ENCODE measurements around the gene SNX32.

The SNX32 gene

GRCh38 chr11:65861533-65862183, 27.9 kb downstream of the SNX32 start:
- peaks cover 31% of the 10 kb centered on the region for H4K20me1 ChIP-seq (ENCODE audit: insufficient read depth, low read length, poor library complexity, severe bottlenecking)
- peak overlapping the region; percentile 98 for H3K9ac ChIP-seq (ENCODE audit: low read depth, low read length, poor library complexity, severe bottlenecking)
- H3K9me3 ChIP-seq (ENCODE audit: insufficient read depth, low read depth, low read length) = no peaks in the 10 kb centered on the region
- H3F3A ChIP-seq (ENCODE audit: low read depth) = 0 out of 2 replicates have a peak, but pooled peaks cover 7% of the 10 kb centered on the region
- H2AFZ ChIP-seq (ENCODE audit: low read length) = no peak overlapping the region
- peaks cover 60% of the 10 kb centered on the region for H3K79me2 ChIP-seq (ENCODE audit: insufficient read depth, low read length)
- H3K9me2 ChIP-seq (replicated peaks; ENCODE audit: low read depth, low read length) = no peaks in the 10 kb centered on the region
- peaks cover 11% of the 10 kb centered on the region for H3K27me3 ChIP-seq (ENCODE audit: insufficient read depth, low read length, poor library complexity, severe bottlenecking)
- TF ChIP-seq CTCF (conservative IDR thresholded peaks at IDR 0.05; ENCODE audit: low read length) = no peak
- no peak for TF ChIP-seq EZH2phosphoT487 (IDR thresholded peaks at IDR 0.05; ENCODE audit: borderline replicate concordance)
- H3K4me1 ChIP-seq (ENCODE audit: insufficient read depth, low read length, poor library complexity, severe bottlenecking) = peaks cover 27% of the 10 kb centered on the region
- H3K4me2 ChIP-seq (ENCODE audit: low read depth, low read length, poor library complexity, severe bottlenecking) = peak overlapping the region; percentile 99
- peak overlapping the region; percentile 80 for H3K4me3 ChIP-seq (ENCODE audit: low read length, poor library complexity, severe bottlenecking)
- H3K36me3 ChIP-seq (ENCODE audit: insufficient read depth, low read length) = peaks cover 25% of the 10 kb centered on the region; the same call in 1 of the 2 replicates

- H3K27me3 ChIP-seq (ENCODE audit: insufficient read depth, low read length, poor library complexity, severe bottlenecking) = peaks cover 8% of the 10 kb centered on the region
- peak overlapping the region; percentile 99 for H3K4me2 ChIP-seq (ENCODE audit: low read depth, low read length, poor library complexity, severe bottlenecking)
- peaks cover 25% of the 10 kb centered on the region; the same call in 1 of the 2 replicates for H3K36me3 ChIP-seq (ENCODE audit: insufficient read depth, low read length)
- H4K20me1 ChIP-seq (ENCODE audit: insufficient read depth, low read length, poor library complexity, severe bottlenecking) = peaks cover 28% of the 10 kb centered on the region
- peak overlapping the region; percentile 80 for H3K4me3 ChIP-seq (ENCODE audit: low read length, poor library complexity, severe bottlenecking)
- H3K4me1 ChIP-seq (ENCODE audit: insufficient read depth, low read length, poor library complexity, severe bottlenecking) = peaks cover 26% of the 10 kb centered on the region
- no peak overlapping the region for H2AFZ ChIP-seq (ENCODE audit: low read length)
- TF ChIP-seq CTCF (conservative IDR thresholded peaks at IDR 0.05; ENCODE audit: low read length) = no peak
- TF ChIP-seq EZH2phosphoT487 (IDR thresholded peaks at IDR 0.05; ENCODE audit: borderline replicate concordance) = no peak
- peaks cover 54% of the 10 kb centered on the region for H3K79me2 ChIP-seq (ENCODE audit: insufficient read depth, low read length)
- no peaks in the 10 kb centered on the region for H3K9me2 ChIP-seq (replicated peaks; ENCODE audit: low read depth, low read length)
- H3K9ac ChIP-seq (ENCODE audit: low read depth, low read length, poor library complexity, severe bottlenecking) = peak overlapping the region; percentile 98
- no peaks in the 10 kb centered on the region for H3K9me3 ChIP-seq (ENCODE audit: insufficient read depth, low read depth, low read length)
- 0 out of 2 replicates have a peak, but pooled peaks cover 7% of the 10 kb centered on the region for H3F3A ChIP-seq (ENCODE audit: low read depth)
Observed at GRCh38 chr11:65862191-65862735, 28.5 kb downstream of the SNX32 start.

GRCh38 chr11:65862941-65863888, 29.5 kb downstream of the SNX32 start:
- H3K4me1 ChIP-seq (ENCODE audit: insufficient read depth, low read length, poor library complexity, severe bottlenecking) = peaks cover 26% of the 10 kb centered on the region
- H3K9me3 ChIP-seq (ENCODE audit: insufficient read depth, low read depth, low read length) = no peaks in the 10 kb centered on the region
- peak overlapping the region; percentile 99 for H3K4me2 ChIP-seq (ENCODE audit: low read depth, low read length, poor library complexity, severe bottlenecking)
- no peak overlapping the region for H2AFZ ChIP-seq (ENCODE audit: low read length)
- H4K20me1 ChIP-seq (ENCODE audit: insufficient read depth, low read length, poor library complexity, severe bottlenecking) = peaks cover 23% of the 10 kb centered on the region
- peaks cover 25% of the 10 kb centered on the region; the same call in 1 of the 2 replicates for H3K36me3 ChIP-seq (ENCODE audit: insufficient read depth, low read length)
- H3K9ac ChIP-seq (ENCODE audit: low read depth, low read length, poor library complexity, severe bottlenecking) = peak overlapping the region; percentile 98
- 0 out of 2 replicates have a peak, but pooled peaks cover 7% of the 10 kb centered on the region for H3F3A ChIP-seq (ENCODE audit: low read depth)
- H3K4me3 ChIP-seq (ENCODE audit: low read length, poor library complexity, severe bottlenecking) = no peak overlapping the region
- H3K27me3 ChIP-seq (ENCODE audit: insufficient read depth, low read length, poor library complexity, severe bottlenecking) = peaks cover 5% of the 10 kb centered on the region
- H3K9me2 ChIP-seq (replicated peaks; ENCODE audit: low read depth, low read length) = no peaks in the 10 kb centered on the region
- TF ChIP-seq CTCF (conservative IDR thresholded peaks at IDR 0.05; ENCODE audit: low read length) = no peak
- TF ChIP-seq EZH2phosphoT487 (IDR thresholded peaks at IDR 0.05; ENCODE audit: borderline replicate concordance) = no peak
- peaks cover 47% of the 10 kb centered on the region for H3K79me2 ChIP-seq (ENCODE audit: insufficient read depth, low read length)
